ENCODE results near the gene B4GALNT4.

B4GALNT4 gene

GRCh38 chr11:351411-351810 lies 17.9 kb upstream of the B4GALNT4 start:
- no peak for TF ChIP-seq CTCF (IDR thresholded peaks at IDR 0.05; ENCODE audit: low read depth, low read length)
- no peak for DNase-seq
- Histone ChIP-seq H3K36me3 (no peaks in the 10 kb centered on the region), H3K27me3 (no peaks in the 10 kb centered on the region), H3K4me3 (ENCODE audit: low read depth, low read length) (no peak overlapping the region), H3K4me1 (no peaks in the 10 kb centered on the region), H3K9me3 (no peaks in the 10 kb centered on the region)

- TF ChIP-seq CTCF (IDR thresholded peaks at IDR 0.05; ENCODE audit: low read depth, low read length), result no peak
- Histone ChIP-seq H3K4me1 (no peaks in the 10 kb centered on the region), H3K9me3 (no peaks in the 10 kb centered on the region), H3K36me3 (no peaks in the 10 kb centered on the region), H3K27me3 (no peaks in the 10 kb centered on the region), H3K4me3 (ENCODE audit: low read depth, low read length) (no peak overlapping the region)
- no peak for DNase-seq
Measured at GRCh38 chr11:352456-353031, 16.8 kb upstream of the B4GALNT4 start.

DNA sequence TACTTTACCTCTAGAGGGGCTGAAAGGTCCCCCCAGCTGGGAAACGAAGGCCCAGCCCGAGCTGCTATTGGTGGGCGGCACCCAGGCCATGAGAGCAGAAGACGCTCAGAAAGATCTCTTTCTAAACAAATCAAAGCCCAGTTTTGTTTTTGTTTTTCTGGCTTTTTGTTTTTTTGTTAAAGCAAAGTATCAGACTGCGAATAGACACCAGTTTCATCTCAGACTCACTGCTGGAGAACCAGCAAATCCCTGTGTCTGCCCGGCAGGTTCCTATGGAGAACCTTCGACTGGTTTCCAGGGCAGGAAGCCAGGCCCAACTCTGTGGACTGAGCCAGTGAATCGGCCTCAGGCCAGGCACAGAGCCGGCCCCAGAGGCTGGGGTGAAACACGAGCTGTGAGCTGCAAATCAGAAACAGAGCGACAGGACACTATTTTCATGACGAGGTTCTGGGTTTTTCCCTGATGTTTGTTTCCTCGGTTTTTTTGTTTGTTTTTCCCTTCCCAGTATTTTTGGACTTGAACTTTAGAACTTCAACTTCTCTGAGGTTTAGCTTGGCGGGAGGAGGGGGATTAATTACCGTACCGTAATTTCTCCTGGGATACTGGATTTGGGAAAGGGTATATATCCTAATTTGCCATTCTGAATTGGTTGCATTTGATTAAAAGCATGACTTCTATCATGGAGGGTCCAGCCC lies 16.0 kb upstream of the B4GALNT4 start:
- TF ChIP-seq CTCF (IDR thresholded peaks at IDR 0.05; ENCODE audit: low read depth, low read length), result no peak
- Histone ChIP-seq H3K27me3 (no peaks in the 10 kb centered on the region), H3K36me3 (no peaks in the 10 kb centered on the region), H3K4me3 (ENCODE audit: low read depth, low read length) (no peak overlapping the region), H3K4me1 (no peaks in the 10 kb centered on the region), H3K9me3 (no peaks in the 10 kb centered on the region)
- DNase-seq, result no peak

DNA sequence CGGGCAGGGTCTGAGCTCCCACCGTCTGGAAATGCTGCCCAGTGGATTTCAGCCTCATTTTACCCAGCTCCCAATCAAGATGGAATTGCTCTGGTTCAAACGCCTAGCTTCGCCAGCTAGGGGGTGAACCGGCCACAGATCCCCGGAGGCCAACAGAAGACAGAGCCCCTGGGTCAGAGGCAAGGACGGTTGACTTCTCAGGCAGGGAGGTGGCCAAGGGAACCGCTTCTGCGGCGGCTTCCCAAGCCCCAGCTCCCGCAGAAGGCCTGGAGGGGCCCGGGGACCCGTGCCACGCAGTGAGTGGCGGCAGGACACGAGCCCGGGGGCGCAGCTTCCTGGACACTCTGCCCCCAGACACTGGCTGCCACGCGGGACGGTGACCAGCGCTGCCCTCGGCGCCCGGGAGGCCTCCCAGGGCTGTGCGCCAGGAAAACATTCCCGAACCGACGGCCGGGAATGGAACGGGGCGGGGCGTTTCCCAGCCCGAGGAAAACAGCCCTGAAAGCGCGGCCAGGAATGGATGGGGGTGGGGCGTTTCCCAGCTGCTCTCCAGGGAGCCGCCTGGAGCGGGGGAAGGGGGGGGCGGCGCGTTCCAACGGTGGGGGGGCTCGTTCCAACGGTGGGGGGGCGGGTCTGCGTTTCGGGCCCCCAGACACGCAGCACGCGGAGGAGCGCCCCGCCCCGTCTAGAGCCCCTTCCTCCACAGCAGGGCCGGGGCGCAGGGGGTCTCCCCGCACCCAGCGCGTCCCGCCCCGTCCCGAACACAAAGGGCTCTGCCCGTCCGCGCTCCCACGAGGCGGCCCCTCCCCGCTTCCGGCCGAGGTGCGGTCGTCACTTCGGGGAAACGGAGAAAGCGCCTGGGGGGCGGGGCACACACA lies 13.5 kb upstream of the B4GALNT4 start:
- H3K4me3 ChIP-seq (ENCODE audit: low read depth, low read length), result peak overlapping the region; percentile 38
- TF ChIP-seq CTCF (IDR thresholded peaks at IDR 0.05; ENCODE audit: low read depth, low read length), result no peak
- no peaks in the 10 kb centered on the region for H3K9me3 ChIP-seq
- H3K27me3 ChIP-seq, result no peaks in the 10 kb centered on the region
- peak; percentile 68 for DNase-seq
- no peaks in the 10 kb centered on the region for H3K36me3 ChIP-seq
- no peaks in the 10 kb centered on the region for H3K4me1 ChIP-seq

DNA sequence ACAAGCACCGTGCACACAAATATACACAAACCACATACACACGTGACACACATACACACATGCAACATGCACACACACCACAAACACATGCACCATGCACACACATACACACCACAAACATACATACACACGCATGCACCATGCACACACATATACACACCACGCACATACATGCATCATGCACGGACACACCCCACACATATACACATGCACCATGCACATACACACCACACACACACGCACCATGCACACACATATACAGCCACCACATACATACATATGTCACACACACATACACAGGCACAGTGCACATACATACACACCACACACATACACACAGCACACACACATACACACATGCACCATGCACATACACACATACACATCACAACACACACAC lies 12.7 kb upstream of the B4GALNT4 start:
- Histone ChIP-seq H3K27me3 (no peaks in the 10 kb centered on the region), H3K9me3 (no peaks in the 10 kb centered on the region), H3K4me3 (ENCODE audit: low read depth, low read length) (no peak overlapping the region), H3K36me3 (no peaks in the 10 kb centered on the region), H3K4me1 (no peaks in the 10 kb centered on the region)
- no peak for TF ChIP-seq CTCF (IDR thresholded peaks at IDR 0.05; ENCODE audit: low read depth, low read length)
- DNase-seq, result no peak

Data from BE2C (cell line).